GM19467 (cell line): ENCODE measurements around the gene IDH1.
A peak's percentile ranks its signal among the peaks of the same experiment; 100 is the strongest.
"Not testable (repeated sequence)": the region's sequence is repeated elsewhere in the genome, so short reads cannot be mapped to it uniquely, and the experiment has no call there.

Experiments
- ATAC-seq: cut with Tn5 transposase; IDR thresholded peaks from one replicate; pipeline ENCODE4 v1.9.1; 2021; ENCODE audit warnings: mild to moderate bottlenecking, moderate library complexity; ENCODE audit not compliant: unreplicated experiment

IDH1 gene

GRCh38 chr2:208256849-208257813 lies 2.3 kb upstream of the IDH1 start:
- ATAC-seq = not testable (repeated sequence)

GRCh38 chr2:208256192-208256782 lies 1.4 kb upstream of the IDH1 start:
- no peak for ATAC-seq

GRCh38 chr2:208255557-208256106 lies 761 bp upstream of the IDH1 start:
- peak; percentile 15 for ATAC-seq

- peak; percentile 73 for ATAC-seq
Observed at GRCh38 chr2:208254118-208254870, 577 bp downstream of the IDH1 start.

DNA sequence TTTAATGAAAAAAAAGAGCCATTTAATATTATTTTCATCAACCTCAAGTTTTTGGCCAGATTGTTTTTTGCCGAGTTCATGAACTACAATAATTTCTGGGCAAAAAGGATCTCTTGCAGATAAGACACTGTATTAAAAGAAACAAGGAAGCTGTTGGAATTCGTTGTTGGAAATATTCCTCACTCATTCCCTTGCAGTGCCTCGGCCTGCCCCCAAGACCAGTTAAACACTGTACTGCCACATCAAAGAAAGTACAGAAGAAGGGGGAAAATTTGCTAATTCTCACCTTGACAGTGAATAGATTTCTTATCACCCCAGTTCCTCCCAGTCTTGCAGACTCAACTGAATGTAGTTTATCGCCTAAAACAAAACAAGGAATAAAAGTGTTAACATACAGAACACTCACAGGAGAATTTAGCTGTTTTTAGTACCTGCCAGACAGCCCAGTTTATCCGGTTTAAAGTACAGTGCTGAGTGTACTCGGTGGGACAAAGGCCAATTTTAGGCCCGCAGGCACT lies 1.2 kb downstream of the IDH1 start:
- no peak for ATAC-seq

GRCh38 chr2:208252716-208253492 lies 2.0 kb downstream of the IDH1 start:
- ATAC-seq = no peak

DNA sequence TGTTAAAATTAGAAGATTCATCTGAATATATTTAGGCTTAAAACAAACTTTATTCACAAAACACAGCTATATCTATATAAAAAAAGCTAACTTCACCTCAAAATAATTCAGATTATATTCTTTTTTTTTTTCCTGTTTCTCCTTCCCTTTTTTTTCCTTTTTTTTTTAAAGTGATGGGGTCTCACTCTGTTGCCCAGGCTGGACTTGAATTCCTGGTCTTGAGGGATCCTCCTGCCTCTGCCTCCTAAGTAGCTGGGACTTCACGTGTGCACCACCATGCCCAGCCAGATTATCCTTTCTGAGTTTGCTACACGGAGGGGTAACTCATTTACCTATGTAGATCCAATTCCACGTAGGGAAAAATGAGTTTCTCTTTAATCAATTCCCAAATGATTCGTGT lies 3.8 kb downstream of the IDH1 start:
- ATAC-seq = no peak

GRCh38 chr2:208250388-208250787 lies 4.5 kb downstream of the IDH1 start:
- no peak for ATAC-seq

- no peak for ATAC-seq
Observed at GRCh38 chr2:208249296-208249695, 5.6 kb downstream of the IDH1 start.

- ATAC-seq = no peak
Observed at GRCh38 chr2:208248601-208249000, 6.3 kb downstream of the IDH1 start.

- no peak for ATAC-seq
Observed at GRCh38 chr2:208245746-208246145, 9.1 kb downstream of the IDH1 start.

DNA sequence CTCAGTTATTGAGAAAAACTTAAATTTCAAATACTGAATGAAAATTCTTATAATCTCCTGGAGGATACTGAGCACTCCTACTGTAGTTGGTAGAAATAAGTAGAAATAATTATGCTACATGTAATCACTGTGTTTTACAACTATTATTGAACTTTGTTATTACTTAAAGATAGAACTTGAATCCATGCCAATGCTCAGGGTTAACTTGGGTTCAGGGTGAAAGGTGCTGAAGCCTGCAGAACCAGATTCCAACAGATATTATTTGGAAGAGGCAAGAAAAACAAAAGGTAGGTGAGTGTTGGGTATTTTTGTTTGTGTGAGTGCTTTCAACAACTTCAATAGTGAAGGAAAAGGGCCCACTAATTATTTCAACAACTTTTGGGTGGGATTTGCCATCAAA lies 10.4 kb downstream of the IDH1 start:
- ATAC-seq = no peak

- no peak for ATAC-seq
Observed at GRCh38 chr2:208240619-208241209, 14.2 kb downstream of the IDH1 start.

DNA sequence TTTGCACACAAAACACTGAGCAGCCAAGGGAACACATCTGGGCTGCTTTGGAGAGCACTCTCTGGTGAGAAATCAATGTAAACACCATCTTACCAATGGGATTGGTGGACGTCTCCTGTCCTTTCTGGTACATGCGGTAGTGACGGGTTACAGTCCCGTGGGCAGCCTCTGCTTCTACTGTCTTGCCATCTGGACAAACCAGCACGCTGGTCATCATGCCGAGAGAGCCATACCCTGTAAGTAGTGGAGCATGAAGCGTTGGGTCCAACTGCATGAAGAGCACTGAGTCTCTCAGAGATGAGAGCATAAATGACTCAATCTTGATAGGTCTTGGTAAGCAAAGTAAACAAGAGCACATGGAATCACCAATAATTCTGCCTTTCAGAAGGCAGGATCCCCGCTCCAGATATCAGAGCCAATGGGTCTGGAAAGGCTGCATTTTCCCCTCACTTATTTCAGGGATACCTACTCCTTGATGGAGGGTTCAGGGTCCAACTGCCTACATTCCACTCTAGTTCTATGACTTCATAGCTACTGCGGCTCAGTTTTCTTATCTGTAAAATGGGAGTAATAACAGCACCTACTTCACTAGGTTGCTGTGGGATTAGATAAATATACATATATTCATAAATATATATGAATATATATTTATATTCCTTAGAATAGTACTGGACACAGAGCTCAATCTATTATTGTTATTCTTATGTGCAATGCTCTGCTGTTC lies 14.9 kb downstream of the IDH1 start:
- no peak for ATAC-seq

GRCh38 chr2:208235860-208236259 lies 19.0 kb downstream of the IDH1 start:
- ATAC-seq = no peak

DNA sequence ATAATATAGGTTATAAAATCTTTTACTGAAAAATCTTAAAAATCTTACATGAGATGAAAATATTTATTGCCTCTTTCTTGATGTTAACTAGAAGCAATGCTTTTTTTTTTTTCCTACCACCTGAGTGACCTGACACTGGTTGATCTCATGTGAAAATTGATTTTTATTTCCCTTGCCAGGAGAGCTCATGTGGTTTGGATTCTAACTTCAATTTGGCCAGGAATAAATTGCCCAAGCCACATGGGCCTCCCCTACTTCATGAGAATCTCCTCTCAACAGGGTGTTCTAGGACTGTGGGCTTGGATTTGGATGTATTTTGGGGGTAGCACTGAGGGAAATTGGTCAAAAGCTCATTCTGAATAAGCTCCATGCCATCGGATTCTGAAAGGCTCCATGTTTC lies 20.1 kb downstream of the IDH1 start:
- no peak for ATAC-seq

DNA sequence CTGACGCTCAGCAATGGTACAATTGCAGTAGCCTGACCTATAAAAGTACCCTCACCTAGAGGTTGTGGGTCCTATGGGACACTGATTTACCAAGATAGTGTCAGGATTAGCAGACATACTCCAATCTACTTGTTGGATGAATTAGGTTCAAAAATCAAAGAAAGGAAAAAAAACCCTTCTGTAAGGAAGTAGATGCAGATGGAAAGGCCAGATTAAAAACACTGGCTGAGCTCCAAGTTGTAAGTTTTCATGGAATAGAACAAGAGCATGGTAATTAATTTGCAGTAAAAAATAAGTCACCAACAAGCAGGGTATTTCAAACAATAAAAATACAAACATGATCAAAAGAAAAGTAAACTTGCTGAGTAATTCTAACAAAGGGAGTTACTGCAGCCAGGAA lies 26.4 kb downstream of the IDH1 start:
- no peak for ATAC-seq

- no peak for ATAC-seq
Observed at GRCh38 chr2:208227581-208228232, 27.2 kb downstream of the IDH1 start.

- no peak for ATAC-seq
Observed at GRCh38 chr2:208224802-208225201, 30.1 kb downstream of the IDH1 start.
